HG03060 (cell line): ENCODE results near the gene RAF1.
"Not testable (repeated sequence)": the region's sequence is repeated elsewhere in the genome, so short reads cannot be mapped to it uniquely, and the experiment has no call there.

Experiments used
- ATAC-seq: cut with Tn5 transposase; IDR thresholded peaks from one replicate; pipeline ENCODE4 v1.9.1; 2021; ENCODE audit warnings: low read depth, moderate number of reproducible peaks; ENCODE audit not compliant: unreplicated experiment

RAF1 gene

GRCh38 chr3:12644331-12644937, 19.5 kb downstream of the RAF1 start:
- no peak for ATAC-seq

DNA sequence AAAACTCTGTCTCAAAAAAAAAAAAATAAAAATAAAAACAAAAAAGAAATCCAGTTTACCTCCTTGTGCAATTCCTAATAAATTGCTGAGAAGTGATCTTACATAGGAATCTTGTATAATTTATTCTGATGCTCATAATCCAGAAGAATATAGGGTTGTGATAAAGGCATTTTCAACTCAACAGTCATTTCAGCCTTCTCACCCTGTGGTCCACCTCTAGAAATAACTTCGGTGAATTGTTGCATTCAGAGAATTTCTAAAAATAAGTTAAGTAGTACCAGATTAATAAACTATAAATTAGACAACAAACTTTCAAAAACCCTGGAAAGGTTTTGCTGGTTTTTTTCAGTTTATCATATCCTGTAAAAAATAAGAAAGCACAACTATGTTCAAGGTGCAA, 20.2 kb downstream of the RAF1 start:
- ATAC-seq = no peak

GRCh38 chr3:12643010-12643380, 20.9 kb downstream of the RAF1 start:
- no peak for ATAC-seq

- not testable (repeated sequence) for ATAC-seq
These were observed 23.1 kb downstream of the RAF1 start for GRCh38 chr3:12640853-12641252.

DNA sequence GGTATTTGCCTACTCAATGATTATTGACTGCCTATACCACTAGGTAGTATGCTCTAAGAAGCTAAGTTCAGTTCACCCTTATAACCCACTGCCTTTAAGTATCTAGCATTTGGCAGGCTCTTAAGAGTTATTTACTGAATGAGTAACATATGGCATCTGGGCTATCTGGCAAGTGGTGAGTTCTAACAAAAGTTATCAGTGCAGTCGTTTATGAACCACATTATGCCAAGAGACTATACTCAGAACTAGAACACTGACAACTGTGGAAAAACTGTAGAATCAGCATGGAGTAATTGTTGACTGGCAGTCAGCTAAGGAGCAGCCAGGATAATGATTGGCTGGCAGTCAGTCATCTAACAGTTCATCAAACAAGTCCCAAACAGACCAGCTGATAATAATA, 25.8 kb downstream of the RAF1 start:
- no peak for ATAC-seq

DNA sequence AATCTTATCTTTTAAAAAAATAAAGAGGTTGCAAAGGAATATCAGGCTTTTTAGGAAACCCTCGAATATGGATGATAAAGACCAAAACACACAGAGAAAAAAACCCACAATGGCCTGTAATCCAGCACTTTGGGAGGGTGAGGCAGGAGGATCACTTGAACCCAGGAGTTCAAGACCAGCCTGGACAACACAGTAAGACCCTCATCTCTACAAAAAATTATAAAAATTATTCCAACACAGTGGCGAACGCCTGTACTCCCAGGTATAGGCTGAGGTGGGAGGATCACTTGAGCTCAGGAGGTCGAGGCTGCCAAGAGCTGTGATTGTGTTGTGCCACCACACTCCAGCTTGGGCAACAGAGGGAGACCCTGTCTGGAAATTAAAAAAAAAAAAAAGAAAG, 30.8 kb downstream of the RAF1 start:
- ATAC-seq = no peak

GRCh38 chr3:12632523-12632922, 31.4 kb downstream of the RAF1 start:
- no peak for ATAC-seq

DNA sequence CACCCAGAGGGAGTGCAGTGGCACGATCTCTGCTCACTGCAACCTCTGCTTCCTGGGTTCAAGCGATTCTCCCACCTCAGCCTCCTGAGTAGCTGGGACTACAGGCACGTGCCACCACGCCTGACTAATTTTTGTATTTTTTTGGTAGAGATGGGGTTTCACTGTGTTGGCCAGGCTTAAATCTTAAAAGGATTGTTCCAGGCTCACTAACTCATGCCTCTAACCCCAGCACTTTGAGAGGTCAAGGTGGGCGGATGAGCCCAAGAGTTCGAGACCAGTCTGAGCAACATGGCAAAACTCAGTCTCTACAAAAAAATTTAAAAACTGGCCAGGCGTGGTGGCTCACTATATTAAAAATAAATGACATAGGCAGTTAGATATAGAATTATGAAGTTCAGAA, 33.1 kb downstream of the RAF1 start:
- not testable (repeated sequence) for ATAC-seq

- no peak for ATAC-seq
These were observed 33.6 kb downstream of the RAF1 start for GRCh38 chr3:12630292-12630691.

GRCh38 chr3:12629560-12629959, 34.4 kb downstream of the RAF1 start:
- no peak for ATAC-seq

- no peak for ATAC-seq
These were observed 35.1 kb downstream of the RAF1 start for GRCh38 chr3:12628813-12629212.

GRCh38 chr3:12627370-12627769, 36.5 kb downstream of the RAF1 start:
- no peak for ATAC-seq

DNA sequence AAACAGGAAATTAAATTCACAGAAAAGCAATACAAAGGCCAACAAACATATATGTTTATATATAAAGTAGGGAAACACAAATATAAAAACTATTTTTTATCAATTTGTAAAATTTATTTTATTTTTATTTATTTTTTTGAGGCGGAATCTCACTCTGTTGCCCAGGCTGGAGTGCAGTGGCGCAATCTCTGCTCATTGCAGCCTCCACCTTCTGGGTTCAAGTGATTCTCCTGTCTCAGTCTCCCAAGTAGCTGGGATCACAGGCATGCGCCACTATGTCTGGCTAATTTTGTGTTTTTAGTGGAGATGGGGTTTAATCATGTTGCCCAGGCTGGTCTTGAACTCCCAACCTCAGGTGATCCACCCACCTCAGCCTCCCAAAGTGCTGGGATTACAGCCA, 39.0 kb downstream of the RAF1 start:
- ATAC-seq = not testable (repeated sequence)

DNA sequence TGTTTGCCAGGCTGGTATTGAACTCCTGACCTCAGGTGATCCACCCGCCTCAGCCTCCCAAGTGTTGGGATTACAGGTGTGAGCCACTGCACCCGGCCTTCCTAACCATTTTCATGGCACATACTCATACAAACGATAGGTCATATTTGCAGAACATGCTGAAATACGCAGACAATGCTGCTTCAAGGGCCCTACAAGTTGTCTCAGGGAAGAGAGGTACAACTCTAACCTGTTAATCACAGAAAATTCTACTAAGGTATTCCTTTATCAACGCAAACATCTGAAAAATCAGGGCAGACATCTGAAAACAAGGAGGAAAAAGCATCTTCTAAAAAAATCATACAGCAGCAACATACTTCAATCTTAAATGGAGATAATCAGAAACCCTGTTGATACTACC, 39.9 kb downstream of the RAF1 start:
- ATAC-seq = no peak

GRCh38 chr3:12622335-12622734, 41.6 kb downstream of the RAF1 start:
- no peak for ATAC-seq

- no peak for ATAC-seq
These were observed 43.2 kb downstream of the RAF1 start for GRCh38 chr3:12620729-12621128.

DNA sequence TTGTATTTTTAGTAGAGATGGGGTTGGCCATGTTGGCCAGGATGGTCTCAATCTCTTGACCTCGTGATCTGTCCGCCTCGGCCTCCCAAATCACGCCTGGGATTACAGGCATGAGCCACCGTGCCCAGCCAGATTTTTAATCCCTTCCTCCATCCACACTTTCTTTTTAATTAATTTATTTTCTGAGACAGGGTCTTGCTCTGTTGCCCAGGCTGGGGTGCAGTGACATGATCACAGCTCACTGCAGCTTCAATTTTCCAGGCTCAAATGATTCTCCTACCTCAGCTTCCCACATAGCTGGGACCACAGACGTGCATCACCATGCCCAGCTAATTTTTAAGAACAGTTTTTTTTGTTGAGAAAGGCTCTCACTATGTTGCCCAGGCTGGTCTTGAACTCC, 43.6 kb downstream of the RAF1 start:
- no peak for ATAC-seq

- no peak for ATAC-seq
These were observed 45.5 kb downstream of the RAF1 start for GRCh38 chr3:12618426-12618825.

DNA sequence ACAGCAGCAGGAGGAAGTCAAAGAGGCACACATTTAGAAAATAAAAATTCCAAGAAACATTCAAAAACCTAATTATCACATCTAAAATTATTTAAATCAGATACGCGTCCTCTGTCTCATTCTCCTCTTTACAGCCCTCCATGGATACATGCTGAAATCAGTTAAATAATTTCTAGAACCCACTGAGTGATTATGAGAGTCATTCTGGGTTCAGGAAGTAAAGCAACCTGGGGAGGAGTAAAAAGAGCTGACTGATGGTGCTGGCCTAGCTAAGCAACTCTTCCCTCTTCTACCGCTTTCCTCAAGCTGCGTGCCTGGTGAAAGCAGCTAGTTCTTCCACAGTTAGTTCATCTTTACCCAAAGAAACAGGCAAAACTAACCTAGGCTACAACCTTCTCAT, 48.7 kb downstream of the RAF1 start:
- no peak for ATAC-seq

DNA sequence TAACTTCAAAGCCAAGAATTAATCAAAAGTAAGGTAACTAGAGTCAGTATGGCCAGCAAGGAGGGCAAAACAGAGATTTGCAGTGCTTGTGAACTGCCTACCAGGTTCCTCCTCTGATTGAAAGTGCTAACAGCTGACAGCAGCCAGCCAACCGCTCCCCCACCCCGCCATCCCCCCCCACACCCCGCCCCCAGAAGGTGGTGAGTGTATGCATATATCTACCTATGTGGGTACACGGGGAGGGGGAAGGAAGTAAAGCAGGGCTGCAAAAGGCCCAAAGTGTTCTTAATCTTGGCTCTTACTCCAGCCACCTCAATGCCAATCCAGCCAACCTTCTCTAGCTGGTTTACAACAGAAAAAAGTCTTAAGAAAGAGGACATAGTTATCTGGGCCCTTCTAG, 50.7 kb downstream of the RAF1 start:
- ATAC-seq = no peak

GRCh38 chr3:12612514-12613226, 51.2 kb downstream of the RAF1 start:
- no peak for ATAC-seq

GRCh38 chr3:12611117-12611516, 52.8 kb downstream of the RAF1 start:
- ATAC-seq = no peak

GRCh38 chr3:12608376-12608775, 55.5 kb downstream of the RAF1 start:
- no peak for ATAC-seq
